Fibroblast of lung (primary cell): ENCODE measurements around the gene WDTC1. TPM values are rescaled to one million over a fixed set of nuclear protein-coding genes. Genes with fewer than 3 reads are reported as not detected.

Source experiments
- DNase-seq, 2 donors: peaks; one replicate each; pipeline versions ENCODE4 v3.0.0 to v3.0.0-alpha.2; 2010; ENCODE audit warnings: low read depth in 2 of 2
- H2AFZ ChIP-seq: 2 replicates; pipeline ENCODE4 v1.5.1; 2012; ENCODE audit warnings: low read length, control low read depth, inconsistent platforms
- H3K27ac ChIP-seq: 2 replicates; pipeline ENCODE4 v1.5.1; 2011; ENCODE audit warnings: low read length, control low read depth; ENCODE audit not compliant: insufficient read depth
- H3K27me3 ChIP-seq: 2 replicates; pipeline ENCODE4 v1.5.1; 2011; ENCODE audit warnings: mild to moderate bottlenecking, low read length; ENCODE audit not compliant: control insufficient read depth, insufficient read depth
- H3K36me3 ChIP-seq: 2 replicates; pipeline ENCODE4 v1.5.1; 2011; ENCODE audit warnings: low read length; ENCODE audit not compliant: control insufficient read depth, insufficient read depth
- H3K4me1 ChIP-seq: 2 replicates; pipeline ENCODE4 v1.5.1; 2011; ENCODE audit warnings: low read length; ENCODE audit not compliant: control insufficient read depth, insufficient read depth; ENCODE audit errors: extremely low read depth
- H3K4me2 ChIP-seq: 2 replicates; pipeline ENCODE4 v1.5.1; 2011; ENCODE audit warnings: low read length, control low read depth; ENCODE audit not compliant: insufficient read depth; ENCODE audit errors: extremely low read depth
- H3K4me3 ChIP-seq, 4 experiments: fragments of 200-600 bp in 1 of 4; sonication (generic) in 1 of 4; replicated peaks in 1 of 4; 2 replicates each; pipeline ENCODE4 v1.5.1; 2011 to 2016; ENCODE audit warnings: low read length in 4 of 4, low read depth in 3 of 4, mild to moderate bottlenecking in 3 of 4, control low read depth in 2 of 4, inconsistent platforms in 1 of 4, mixed read lengths in 1 of 4; ENCODE audit not compliant: insufficient read depth in 1 of 4; ENCODE audit errors: control extremely low read depth in 1 of 4
- H3K79me2 ChIP-seq: 2 replicates; pipeline ENCODE4 v1.5.1; 2012; ENCODE audit warnings: mild to moderate bottlenecking, low read length, inconsistent platforms; ENCODE audit not compliant: control insufficient read depth, insufficient read depth
- H3K9ac ChIP-seq: 2 replicates; pipeline ENCODE4 v1.5.1; 2011; ENCODE audit warnings: mild to moderate bottlenecking, low read length, control low read depth; ENCODE audit not compliant: insufficient read depth
- H3K9me3 ChIP-seq: 2 replicates; pipeline ENCODE4 v1.5.1; 2012; ENCODE audit warnings: low read depth, low read length; ENCODE audit not compliant: control insufficient read depth, insufficient read depth
- H4K20me1 ChIP-seq: 2 replicates; pipeline ENCODE4 v1.5.1; 2011; ENCODE audit warnings: low read length; ENCODE audit not compliant: control insufficient read depth, insufficient read depth; ENCODE audit errors: extremely low read depth
- EZH2 ChIP-seq: IDR thresholded peaks from 2 replicates; pipeline ENCODE4 v1.5.1; 2012; ENCODE audit warnings: low read length, control low read depth, mild to moderate bottlenecking; ENCODE audit errors: missing control alignments
- polyA plus RNA-seq, 2 donors: library from polyadenylated mRNA; depleted of rRNA in 1 of 2; stranded (reverse) in 1 of 2; unstranded in 1 of 2; fragments of >200 nt; gene quantifications; 2 replicates each; pipeline ENCODE4 v1.2.1, GENCODE V29; 2011 to 2012; ENCODE audit warnings: missing spikeins in 1 of 2
- total RNA-seq: library from RNA; depleted of rRNA; stranded (reverse); fragments of >200 nt; gene quantifications from 2 replicates; pipeline ENCODE4 v1.2.1, GENCODE V29; 2014
- TF ChIP-seq, protein P1 (sequence below), 2 donors: IDR thresholded peaks in 1 of 2; conservative IDR thresholded peaks in 1 of 2; 1 replicate in 1 of 2; 2 replicates in 1 of 2; pipeline ENCODE4 v1.5.1; 2011 to 2012; ENCODE audit warnings: low read length in 2 of 2, control low read depth in 1 of 2, inconsistent platforms in 1 of 2, low read depth in 1 of 2, mild to moderate bottlenecking in 1 of 2

Gene WDTC1
- total and polyA plus RNA-seq, 2 donors (not counting 1 experiment from before 2014, with no cell fraction given), result 10.7 to 23.3 TPM

DNA sequence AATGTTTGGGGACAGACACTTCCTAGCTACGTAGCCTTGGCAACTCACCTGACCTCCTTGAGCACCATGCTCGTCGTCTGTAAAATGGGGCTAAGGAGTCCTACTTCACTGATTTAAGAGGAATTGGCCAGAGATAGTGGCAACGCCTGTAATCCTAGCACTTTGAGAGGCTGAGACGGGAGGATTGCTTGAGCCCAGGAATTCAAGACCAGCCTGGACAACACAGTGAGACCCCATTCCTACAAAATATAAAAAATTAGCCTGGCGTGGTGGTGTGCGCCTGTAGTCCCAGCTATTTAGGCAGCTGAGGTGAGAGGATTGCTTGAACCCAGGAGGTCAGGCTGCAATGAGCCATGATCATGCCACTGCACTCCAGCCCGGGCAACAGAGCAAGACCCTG, 111.9 kb downstream of the WDTC1 start:
- no peaks in the 10 kb centered on the region for H3K9me3 ChIP-seq

DNA sequence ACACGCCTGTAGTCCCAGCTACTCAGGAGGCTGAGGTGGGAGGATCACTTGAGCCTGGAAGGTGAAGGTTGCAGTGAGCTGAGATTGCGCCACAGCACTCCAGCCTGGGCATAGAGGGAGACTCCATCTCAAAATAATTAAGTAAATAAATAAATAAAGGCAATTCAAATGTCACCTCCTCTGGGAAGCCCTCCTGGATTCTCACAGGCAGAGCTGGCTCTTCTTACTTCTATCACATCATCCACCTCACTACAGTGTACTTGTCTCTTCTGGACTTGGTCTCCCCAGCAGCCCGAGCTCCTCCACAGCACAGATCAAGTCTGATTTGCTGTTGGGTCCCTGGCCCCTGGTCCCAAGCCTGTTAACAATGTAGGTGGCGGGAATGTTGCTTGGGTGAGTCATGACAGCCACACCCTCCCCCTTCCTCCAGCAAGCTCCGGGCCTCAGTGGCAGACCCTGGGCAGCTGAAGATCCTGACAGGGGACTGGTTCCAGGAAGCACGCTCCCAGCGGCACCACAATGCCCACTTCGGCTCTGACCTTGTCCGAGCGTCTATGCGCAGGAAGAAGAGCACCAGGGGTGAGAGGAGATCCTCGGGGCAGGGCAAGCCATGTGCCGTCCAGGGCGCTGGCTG, 112.7 kb downstream of the WDTC1 start:
- Histone ChIP-seq H3K4me1 (no peaks in the 10 kb centered on the region), H3K79me2 (no peaks in the 10 kb centered on the region), H3K36me3 (no peaks in the 10 kb centered on the region), H3K9me3 (no peaks in the 10 kb centered on the region), H3K9ac (no peak overlapping the region), H3K4me2 (no peak overlapping the region), H2AFZ (no peak overlapping the region), H4K20me1 (no peaks in the 10 kb centered on the region), H3K27me3 (no peaks in the 10 kb centered on the region), H3K27ac (no peak overlapping the region), H3K4me3 (no peak overlapping the region)
- peak in 1 of 2 donors; percentile 38 for DNase-seq
- no peak for TF ChIP-seq EZH2
- TF ChIP-seq, protein P1, sequence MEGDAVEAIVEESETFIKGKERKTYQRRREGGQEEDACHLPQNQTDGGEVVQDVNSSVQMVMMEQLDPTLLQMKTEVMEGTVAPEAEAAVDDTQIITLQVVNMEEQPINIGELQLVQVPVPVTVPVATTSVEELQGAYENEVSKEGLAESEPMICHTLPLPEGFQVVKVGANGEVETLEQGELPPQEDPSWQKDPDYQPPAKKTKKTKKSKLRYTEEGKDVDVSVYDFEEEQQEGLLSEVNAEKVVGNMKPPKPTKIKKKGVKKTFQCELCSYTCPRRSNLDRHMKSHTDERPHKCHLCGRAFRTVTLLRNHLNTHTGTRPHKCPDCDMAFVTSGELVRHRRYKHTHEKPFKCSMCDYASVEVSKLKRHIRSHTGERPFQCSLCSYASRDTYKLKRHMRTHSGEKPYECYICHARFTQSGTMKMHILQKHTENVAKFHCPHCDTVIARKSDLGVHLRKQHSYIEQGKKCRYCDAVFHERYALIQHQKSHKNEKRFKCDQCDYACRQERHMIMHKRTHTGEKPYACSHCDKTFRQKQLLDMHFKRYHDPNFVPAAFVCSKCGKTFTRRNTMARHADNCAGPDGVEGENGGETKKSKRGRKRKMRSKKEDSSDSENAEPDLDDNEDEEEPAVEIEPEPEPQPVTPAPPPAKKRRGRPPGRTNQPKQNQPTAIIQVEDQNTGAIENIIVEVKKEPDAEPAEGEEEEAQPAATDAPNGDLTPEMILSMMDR (conservative IDR thresholded peaks at IDR 0.05 in 1 of 2, IDR thresholded peaks at IDR 0.05 in 1 of 2; ENCODE audit: low read depth in 1 of 2, low read length in 2 of 2), result no peak

More for the DNA sequence above, 111.9 kb downstream of the WDTC1 start:
- H3K27ac ChIP-seq, result no peak overlapping the region
- TF ChIP-seq, protein P1 (conservative IDR thresholded peaks at IDR 0.05 in 1 of 2, IDR thresholded peaks at IDR 0.05 in 1 of 2; ENCODE audit: low read depth in 1 of 2, low read length in 2 of 2), result no peak
- no peak for TF ChIP-seq EZH2
- H3K4me3 ChIP-seq, result no peak overlapping the region
- no peaks in the 10 kb centered on the region for H3K27me3 ChIP-seq
- H4K20me1 ChIP-seq, result no peaks in the 10 kb centered on the region
- no peak for DNase-seq
- H3K36me3 ChIP-seq, result no peaks in the 10 kb centered on the region
- no peak overlapping the region for H3K4me2 ChIP-seq
- H3K9ac ChIP-seq, result no peak overlapping the region
- peaks cover 4% of the 10 kb centered on the region for H3K4me1 ChIP-seq
- no peak overlapping the region for H2AFZ ChIP-seq
- H3K79me2 ChIP-seq, result no peaks in the 10 kb centered on the region

DNA sequence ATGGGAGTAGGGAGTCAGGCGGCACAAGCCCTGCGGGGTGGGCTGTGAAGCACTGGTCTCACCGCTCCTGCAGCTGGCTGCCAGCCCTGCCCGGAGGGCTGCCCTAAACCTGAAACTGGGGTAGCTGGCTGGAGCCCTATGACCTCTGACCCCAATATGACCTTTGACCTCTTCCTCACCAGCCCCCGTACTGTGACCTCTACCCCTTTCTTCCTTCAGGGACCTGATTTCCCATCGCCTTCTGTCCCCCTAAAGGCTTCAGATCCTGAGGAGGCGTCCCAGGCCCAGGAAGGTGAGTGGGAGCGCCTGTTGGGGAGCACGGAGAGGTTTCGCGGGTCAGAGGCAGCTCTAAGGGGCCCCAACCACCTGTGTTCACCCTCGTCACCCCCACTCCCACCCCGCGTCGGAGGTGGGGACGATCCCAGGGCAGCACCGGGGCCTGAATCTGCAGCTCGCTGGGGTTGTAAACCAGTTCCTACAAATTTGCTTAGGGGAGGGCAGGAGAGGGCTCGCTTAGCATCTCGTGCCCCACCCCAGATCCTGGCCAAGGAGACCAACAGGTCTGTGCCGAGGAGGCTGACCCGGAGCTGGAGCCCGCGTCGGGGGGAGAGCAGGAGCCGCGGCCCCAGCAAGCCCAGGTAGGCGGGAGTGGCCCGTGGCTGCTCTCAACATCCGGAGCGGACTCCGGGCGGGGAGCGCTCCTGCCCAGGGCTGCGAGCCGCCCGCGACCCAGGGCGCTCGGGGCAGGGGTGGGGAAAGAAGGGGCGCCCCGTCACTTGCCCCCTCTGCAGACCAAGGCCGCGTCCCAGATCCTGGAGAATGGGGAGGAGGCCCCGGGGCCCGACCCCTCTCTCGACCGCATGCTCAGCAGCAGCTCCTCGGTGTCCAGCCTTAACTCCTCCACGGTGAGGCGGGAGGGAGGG, 114.7 kb downstream of the WDTC1 start:
- Histone ChIP-seq H3K4me3 (peak overlapping the region in 3 of 4 experiments; percentile 21 to 51 (median 29)), H3K4me2 (peak overlapping the region; percentile 78), H3K36me3 (no peaks in the 10 kb centered on the region), H2AFZ (no peak overlapping the region), H3K4me1 (no peaks in the 10 kb centered on the region), H3K79me2 (no peaks in the 10 kb centered on the region), H4K20me1 (no peaks in the 10 kb centered on the region), H3K27me3 (no peaks in the 10 kb centered on the region), H3K27ac (no peak overlapping the region), H3K9me3 (no peaks in the 10 kb centered on the region), H3K9ac (no peak overlapping the region)
- DNase-seq, result peak in 1 of 2 donors; percentile 45
- TF ChIP-seq, protein P1 (conservative IDR thresholded peaks at IDR 0.05 in 1 of 2, IDR thresholded peaks at IDR 0.05 in 1 of 2; ENCODE audit: low read depth in 1 of 2, low read length in 2 of 2), result no peak
- no peak for TF ChIP-seq EZH2
